Measurements from ENCODE around the gene DLX6. TPM values are rescaled to one million over a fixed set of nuclear protein-coding genes. Genes with fewer than 3 reads are reported as not detected.

The DLX6 gene
- total RNA-seq, 4 donors from 2014 or later: not detected

GRCh38 chr7:97017192-97018125 is 12.1 kb downstream of the DLX6 start:
- TF ChIP-seq POLR2A (IDR thresholded peaks at IDR 0.05) (no peak), CTCF (IDR thresholded peaks at IDR 0.05 in 4 of 5, conservative IDR thresholded peaks at IDR 0.05 in 1 of 5) (no peak)
- H3K4me1 ChIP-seq: peaks cover 8 to 28% of the 10 kb centered on the region in 2 donors
- DNase-seq: no peak
- H3K9me3 ChIP-seq: no peaks in the 10 kb centered on the region
- peaks cover 96 to 100% (median 100%) of the 10 kb centered on the region in 3 donors for H3K27me3 ChIP-seq
- H3K27ac ChIP-seq: no peak overlapping the region
- intact Hi-C loops (cut with DNase I; ENCODE audit: low total_unique reads) (no loop called here), in situ Hi-C loops (cut with MboI; ENCODE audit: low sequenced_read_pairs in 4 of 4) (no loop called here)
- H3K36me3 ChIP-seq: no peaks in the 10 kb centered on the region
- no peak for ATAC-seq
- H3K4me3 ChIP-seq: peak overlapping the region in 3 of 4 donors; percentile 7 to 42 (median 13)

- Histone ChIP-seq H3K9me3 (no peaks in the 10 kb centered on the region), H3K4me3 (peak overlapping the region in 3 of 4 donors; percentile 7 to 42 (median 13)), H3K27ac (no peak overlapping the region), H3K4me1 (peaks cover 8 to 28% of the 10 kb centered on the region in 2 donors), H3K27me3 (peaks cover 98 to 100% (median 100%) of the 10 kb centered on the region in 3 donors), H3K36me3 (no peaks in the 10 kb centered on the region)
- intact Hi-C loops (cut with DNase I; ENCODE audit: low total_unique reads) (no loop called here), in situ Hi-C loops (cut with MboI; ENCODE audit: low sequenced_read_pairs in 4 of 4) (no loop called here)
- ATAC-seq (no peak), DNase-seq (no peak)
- no peak for TF ChIP-seq CTCF (IDR thresholded peaks at IDR 0.05 in 4 of 5, conservative IDR thresholded peaks at IDR 0.05 in 1 of 5)
- TF ChIP-seq POLR2A (IDR thresholded peaks at IDR 0.05): no peak
These were observed 12.8 kb downstream of the DLX6 start for GRCh38 chr7:97018126-97018601.

GRCh38 chr7:97018791-97019531 is 13.6 kb downstream of the DLX6 start:
- no peaks in the 10 kb centered on the region for H3K36me3 ChIP-seq
- no peak for ATAC-seq
- intact Hi-C loops (cut with DNase I; ENCODE audit: low total_unique reads) (no loop called here), in situ Hi-C loops (cut with MboI; ENCODE audit: low sequenced_read_pairs in 4 of 4) (no loop called here)
- peaks cover 98 to 100% (median 100%) of the 10 kb centered on the region in 3 donors for H3K27me3 ChIP-seq
- no peak overlapping the region for H3K4me3 ChIP-seq
- TF ChIP-seq CTCF (IDR thresholded peaks at IDR 0.05 in 4 of 5, conservative IDR thresholded peaks at IDR 0.05 in 1 of 5) (no peak), POLR2A (IDR thresholded peaks at IDR 0.05) (no peak)
- no peak overlapping the region for H3K27ac ChIP-seq
- DNase-seq: no peak
- peaks cover 10 to 30% of the 10 kb centered on the region in 2 donors for H3K4me1 ChIP-seq
- no peaks in the 10 kb centered on the region for H3K9me3 ChIP-seq

- in situ Hi-C loops (cut with MboI; ENCODE audit: low sequenced_read_pairs in 4 of 4): loop anchor here in 1 of 4 donors (10.0 kb wide), 1 partner anchor 1105 kb away; no protein-coding TSS in a partner anchor
- Histone ChIP-seq H3K27me3 (peaks cover 98 to 100% (median 100%) of the 10 kb centered on the region in 3 donors), H3K36me3 (no peaks in the 10 kb centered on the region), H3K27ac (no peak overlapping the region), H3K9me3 (no peaks in the 10 kb centered on the region), H3K4me3 (no peak overlapping the region), H3K4me1 (peaks cover 15 to 36% of the 10 kb centered on the region in 2 donors)
- ATAC-seq (no peak), DNase-seq (no peak)
- TF ChIP-seq CTCF (IDR thresholded peaks at IDR 0.05 in 4 of 5, conservative IDR thresholded peaks at IDR 0.05 in 1 of 5) (no peak), POLR2A (IDR thresholded peaks at IDR 0.05) (no peak)
- intact Hi-C loops (cut with DNase I; ENCODE audit: low total_unique reads): no loop called here
These were observed 14.4 kb downstream of the DLX6 start for GRCh38 chr7:97019710-97020225.
